Brain microvascular endothelial cell (primary cell): ENCODE data around the gene GRAMD2B.

ENCODE experiments used
- DNase-seq: peaks from one replicate; pipeline ENCODE4 v3.0.0-alpha.2; 2020
- H3K27ac ChIP-seq: fragments of 250-450 bp; sonication (Bioruptor Pico); 2 replicates; pipeline ENCODE4 v1.5.1; 2020; ENCODE audit warnings: mild to moderate bottlenecking, moderate library complexity
- H3K27me3 ChIP-seq: fragments of 250-450 bp; sonication (Bioruptor Pico); replicated peaks from 2 replicates; pipeline ENCODE4 v1.5.1; 2020; ENCODE audit warnings: mild to moderate bottlenecking
- H3K36me3 ChIP-seq: fragments of 250-450 bp; sonication (Bioruptor Pico); replicated peaks from 2 replicates; pipeline ENCODE4 v1.5.1; 2020; ENCODE audit warnings: mild to moderate bottlenecking
- H3K4me3 ChIP-seq: 2 replicates; pipeline ENCODE4 v1.5.1; 2011; ENCODE audit warnings: low read depth, mild to moderate bottlenecking, control low read depth, low read length, moderate library complexity
- in situ Hi-C: cut with HindIII; loops from 2 replicates; pipeline ENCODE4 v1.10.0; 2017; ENCODE audit warnings: low sequenced_read_pairs, low pct_ligation_motif_present
- TF ChIP-seq, protein P1 (sequence below): IDR thresholded peaks from 2 replicates; pipeline ENCODE4 v1.5.1; 2011; ENCODE audit warnings: low read depth, mild to moderate bottlenecking, moderate library complexity, low read length, control low read depth, inconsistent platforms; ENCODE audit errors: missing control alignments

Gene GRAMD2B

DNA sequence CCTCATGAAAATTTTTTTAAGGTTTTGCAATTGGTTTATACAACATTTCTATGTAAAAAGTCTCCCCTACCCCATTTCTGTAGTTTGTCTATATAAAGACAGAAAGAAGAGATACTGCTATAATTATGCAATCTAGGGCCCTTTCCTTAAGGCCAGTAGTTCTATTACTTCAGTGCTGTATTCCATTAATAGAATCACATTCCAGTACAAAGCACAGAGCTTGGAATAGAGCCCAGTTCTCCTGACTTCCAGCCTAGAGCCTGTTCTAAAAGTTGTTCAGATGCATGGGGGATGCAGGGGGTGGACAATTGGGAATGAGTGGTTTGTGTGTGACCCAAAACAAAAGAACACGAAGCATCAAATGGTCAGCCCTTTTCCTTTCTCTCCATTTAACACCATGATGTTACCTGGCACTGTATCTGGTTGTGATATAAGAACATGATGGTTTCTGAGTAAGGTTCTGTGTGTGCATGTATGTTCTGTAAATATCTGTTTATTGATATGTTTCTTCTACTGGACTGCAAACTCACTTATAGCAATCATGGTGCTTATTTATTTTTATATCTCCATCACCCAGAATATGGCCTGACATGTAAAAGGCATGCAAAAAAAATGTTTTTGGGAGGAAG is 8.2 kb upstream of the GRAMD2B start:
- peak; percentile 38 for DNase-seq
- TF ChIP-seq, protein P1, sequence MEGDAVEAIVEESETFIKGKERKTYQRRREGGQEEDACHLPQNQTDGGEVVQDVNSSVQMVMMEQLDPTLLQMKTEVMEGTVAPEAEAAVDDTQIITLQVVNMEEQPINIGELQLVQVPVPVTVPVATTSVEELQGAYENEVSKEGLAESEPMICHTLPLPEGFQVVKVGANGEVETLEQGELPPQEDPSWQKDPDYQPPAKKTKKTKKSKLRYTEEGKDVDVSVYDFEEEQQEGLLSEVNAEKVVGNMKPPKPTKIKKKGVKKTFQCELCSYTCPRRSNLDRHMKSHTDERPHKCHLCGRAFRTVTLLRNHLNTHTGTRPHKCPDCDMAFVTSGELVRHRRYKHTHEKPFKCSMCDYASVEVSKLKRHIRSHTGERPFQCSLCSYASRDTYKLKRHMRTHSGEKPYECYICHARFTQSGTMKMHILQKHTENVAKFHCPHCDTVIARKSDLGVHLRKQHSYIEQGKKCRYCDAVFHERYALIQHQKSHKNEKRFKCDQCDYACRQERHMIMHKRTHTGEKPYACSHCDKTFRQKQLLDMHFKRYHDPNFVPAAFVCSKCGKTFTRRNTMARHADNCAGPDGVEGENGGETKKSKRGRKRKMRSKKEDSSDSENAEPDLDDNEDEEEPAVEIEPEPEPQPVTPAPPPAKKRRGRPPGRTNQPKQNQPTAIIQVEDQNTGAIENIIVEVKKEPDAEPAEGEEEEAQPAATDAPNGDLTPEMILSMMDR: no peak
- Histone ChIP-seq H3K27ac (no peak overlapping the region), H3K4me3 (no peak overlapping the region), H3K27me3 (no peaks in the 10 kb centered on the region), H3K36me3 (no peaks in the 10 kb centered on the region)
- in situ Hi-C loops: no loop called here

- Histone ChIP-seq H3K27me3 (no peaks in the 10 kb centered on the region), H3K4me3 (no peak overlapping the region), H3K27ac (peak overlapping the region; percentile 38), H3K36me3 (no peaks in the 10 kb centered on the region)
- TF ChIP-seq, protein P1: no peak
- no peak for DNase-seq
- in situ Hi-C loops: no loop called here
These were observed 7.4 kb upstream of the GRAMD2B start for GRCh38 chr5:126415789-126416188.

- in situ Hi-C loops: no loop called here
- Histone ChIP-seq H3K36me3 (no peaks in the 10 kb centered on the region), H3K27ac (peak overlapping the region; percentile 38), H3K27me3 (no peaks in the 10 kb centered on the region), H3K4me3 (no peak overlapping the region)
- no peak for DNase-seq
- TF ChIP-seq, protein P1: no peak
These were observed 6.8 kb upstream of the GRAMD2B start for GRCh38 chr5:126416266-126416925.

DNA sequence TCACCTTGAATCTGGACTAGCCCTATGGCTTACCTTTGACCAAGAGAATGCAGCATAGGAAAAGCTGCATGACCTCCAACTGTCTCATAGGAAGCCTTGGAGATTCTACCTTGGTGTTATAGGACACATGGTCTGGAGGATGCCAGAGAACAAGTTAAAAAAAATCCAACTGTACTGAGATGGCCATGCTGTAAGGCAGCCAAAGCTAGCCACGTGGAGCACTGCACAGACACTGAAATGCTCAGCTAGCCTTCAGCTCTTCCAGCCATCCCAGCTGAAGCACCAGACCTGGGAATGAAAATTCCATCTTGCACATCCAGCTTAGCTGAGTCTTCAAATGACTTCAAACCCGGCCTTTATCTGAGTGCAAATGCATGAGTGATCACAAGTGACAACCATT is 6.0 kb upstream of the GRAMD2B start:
- in situ Hi-C loops: no loop called here
- Histone ChIP-seq H3K36me3 (no peaks in the 10 kb centered on the region), H3K27me3 (no peaks in the 10 kb centered on the region), H3K27ac (no peak overlapping the region), H3K4me3 (no peak overlapping the region)
- no peak for DNase-seq
- TF ChIP-seq, protein P1: no peak

- TF ChIP-seq, protein P1: no peak
- in situ Hi-C loops: no loop called here
- Histone ChIP-seq H3K4me3 (no peak overlapping the region), H3K27ac (no peak overlapping the region), H3K36me3 (no peaks in the 10 kb centered on the region), H3K27me3 (no peaks in the 10 kb centered on the region)
- no peak for DNase-seq
These were observed 4.1 kb upstream of the GRAMD2B start for GRCh38 chr5:126419102-126419501.
